Transverse colon (tissue), 4 donors: ENCODE results near the gene HEG1.

Experiments used
- CTCF ChIP-seq, 5 experiments: fragments of 200-600 bp in 3 of 5; fragments of 450-650 bp in 2 of 5; sonication (generic) in 3 of 5; IDR thresholded peaks; 1 replicate in 2 of 5; 2 replicates in 3 of 5; pipeline ENCODE4 v1.5.1; 2016 to 2017; ENCODE audit warnings: antibody characterized with exemption in 5 of 5, inconsistent platforms in 3 of 5, mild to moderate bottlenecking in 2 of 5, moderate library complexity in 1 of 5
- EP300 ChIP-seq: sonication (generic); formaldehyde crosslinking; IDR thresholded peaks from one replicate; pipeline ENCODE4 v1.6.1; 2017; ENCODE audit warnings: antibody characterized with exemption, low read depth
- POLR2AphosphoS5 ChIP-seq, 3 donors: sonication (generic); formaldehyde crosslinking; IDR thresholded peaks; one replicate each; pipeline ENCODE4 v1.6.1; 2016; ENCODE audit warnings: antibody characterized with exemption in 3 of 3

- TF ChIP-seq CTCF (IDR thresholded peaks at IDR 0.05) (no peak), EP300 (no peak), POLR2AphosphoS5 (IDR thresholded peaks at IDR 0.05) (peak; percentile 25 to 69 (median 28))
Measured at GRCh38 chr3:125003369-125003853, 52.4 kb downstream of the HEG1 start.
